Hair follicle dermal papilla cell (primary cell): Measurements from ENCODE around the gene DUXA. TPM values are rescaled to one million over a fixed set of nuclear protein-coding genes. Genes with fewer than 3 reads are reported as not detected.

Experiments used
- small RNA-seq: library from RNA; depleted of rRNA; stranded (forward); fragments of <200 nt; gene quantifications from one replicate; pipeline ENCODE3, GENCODE V24; 2012
- total RNA-seq: library from RNA; depleted of rRNA; stranded (reverse); fragments of >200 nt; gene quantifications from 2 replicates; pipeline ENCODE4 v1.2.3, GENCODE V29; 2012

Gene DUXA
- not detected in 2 replicates for total RNA-seq

DNA sequence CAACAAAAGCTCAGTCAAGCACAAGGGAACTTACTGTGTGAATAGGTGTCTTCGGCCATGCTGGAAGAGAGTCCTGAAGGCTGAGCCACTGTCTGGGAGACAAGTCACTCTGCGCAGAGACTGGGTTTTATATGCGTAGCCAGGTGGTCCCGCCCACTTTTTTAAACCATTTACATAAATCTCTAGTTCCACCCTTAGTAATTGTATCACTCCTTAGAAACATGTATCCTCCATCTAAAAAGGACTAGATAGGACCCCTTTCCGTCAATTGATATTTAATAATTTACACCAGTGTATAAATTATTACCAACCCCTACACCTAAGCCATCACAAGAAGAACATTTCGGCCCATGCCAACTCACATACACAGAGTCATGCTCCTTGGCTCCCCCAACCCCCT is at the start of gene DUXA:
TSS of gene DUXA (minus strand) at position 101 of the 400 bp plus-strand sequence. CDS start at position 59, 42 bp downstream.

DNA sequence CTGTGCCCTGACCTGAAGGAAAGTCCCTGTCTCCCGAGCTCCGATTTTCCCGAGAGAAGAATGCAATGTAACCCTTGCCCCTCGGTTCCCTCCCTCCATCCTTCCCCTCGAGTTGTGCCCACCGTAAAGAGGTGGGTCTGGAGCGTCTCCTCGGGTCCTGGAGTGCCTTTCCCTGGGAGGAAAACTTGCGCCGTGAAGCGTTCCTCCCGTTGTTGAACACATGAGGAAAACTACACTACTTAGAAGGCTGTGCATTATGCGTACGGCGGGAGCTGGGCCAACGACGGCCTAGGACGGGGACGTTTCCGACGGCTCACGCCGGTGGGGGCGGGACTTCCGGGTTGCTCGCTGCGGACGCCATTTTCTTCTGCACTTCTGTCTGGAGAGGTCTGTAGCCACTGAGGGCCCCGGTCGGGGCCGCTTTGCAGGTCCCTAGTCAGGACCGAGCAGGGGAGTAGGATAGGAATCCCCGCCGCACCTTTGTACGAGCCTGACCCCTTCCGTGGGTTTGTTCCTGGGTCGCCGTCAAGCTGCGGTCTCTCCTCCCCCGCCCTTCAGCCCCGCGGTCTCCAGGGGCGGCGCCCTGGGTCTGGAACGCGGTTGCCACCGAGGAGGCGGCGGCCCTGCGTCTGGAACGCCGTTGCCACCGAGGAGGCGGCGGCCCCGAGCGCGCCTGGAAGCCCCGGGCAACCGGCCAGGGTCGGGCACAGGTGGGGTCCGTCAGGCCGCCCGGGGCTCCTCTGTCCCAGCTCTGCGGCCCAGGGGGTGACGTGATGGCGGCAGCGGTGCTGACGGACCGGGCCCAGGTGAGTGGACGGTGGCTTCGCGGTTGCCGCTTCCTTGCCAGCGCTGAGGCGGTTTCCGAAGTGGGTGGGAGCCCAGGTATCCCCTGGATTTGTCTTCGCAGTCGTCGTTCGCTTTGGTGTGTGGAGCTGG is 24.1 kb upstream of the DUXA start, which contains the start of gene ZNF264:
TSS of gene ZNF264 (plus strand) at position 360 of the 936 bp plus-strand sequence. CDS start at position 774, 414 bp downstream.

Small RNA genes lying within 50 kb of the gene (small RNA-seq; reads per million reads assigned to genes)
- gene AC025588.3: not detected

Other genes with a start within 250 kb of the DUXA start
- not detected in 2 replicates for gene USP29, start 47.5 kb downstream of the DUXA start, total RNA-seq
- gene ZIM3, start 22.3 kb downstream of the DUXA start, total RNA-seq: not detected in 2 replicates
- 49.2 and 53.6 TPM in 2 replicates for gene ZNF264, start 24.0 kb upstream of the DUXA start, total RNA-seq
- gene AURKC, start 63.5 kb upstream of the DUXA start, total RNA-seq: 0.81 and 0.97 TPM in 2 replicates
- 36.9 and 48.0 TPM in 2 replicates for gene ZNF805, start 73.1 kb upstream of the DUXA start, total RNA-seq
- 98.8 and 131 TPM in 2 replicates for gene ZNF460, start 113.0 kb upstream of the DUXA start, total RNA-seq
- gene ZNF543, start 153.0 kb upstream of the DUXA start, total RNA-seq: 10.9 and 13.8 TPM in 2 replicates
- 13.5 and 14.8 TPM in 2 replicates for gene ZNF304, start 183.8 kb upstream of the DUXA start, total RNA-seq
- 7.5 and 10.9 TPM in 2 replicates for gene TRAPPC2B, start 196.1 kb upstream of the DUXA start, total RNA-seq
- 2.9 and 3.9 TPM in 2 replicates for gene ZNF547, start 196.1 kb upstream of the DUXA start, total RNA-seq
- gene ZNF548, start 222.4 kb upstream of the DUXA start, total RNA-seq: 25.4 and 30.2 TPM in 2 replicates
- gene ZNF17, start 243.7 kb upstream of the DUXA start, total RNA-seq: 14.7 and 14.8 TPM in 2 replicates